Upper lobe of left lung (tissue), 4 donors: Measurements from ENCODE around the gene NUP98.

Source experiments
- CTCF ChIP-seq, 6 experiments: fragments of 450-650 bp in 4 of 6; fragments of 200-600 bp in 2 of 6; sonication (generic) in 2 of 6; IDR thresholded peaks; one replicate each; pipeline ENCODE4 v1.5.1; 2016 to 2019; ENCODE audit warnings: antibody characterized with exemption in 6 of 6
- POLR2A ChIP-seq, 4 donors: fragments of 450-650 bp; IDR thresholded peaks; one replicate each; pipeline ENCODE4 v1.5.1; 2016 to 2017; ENCODE audit warnings: antibody characterized with exemption in 4 of 4, mild to moderate bottlenecking in 2 of 4

GRCh38 chr11:3767536-3767935 is 29.8 kb downstream of the NUP98 start:
- TF ChIP-seq CTCF (IDR thresholded peaks at IDR 0.05) (no peak), POLR2A (IDR thresholded peaks at IDR 0.05) (no peak)
